MM.1S (cell line): ENCODE measurements around the gene KLC1.

Experiments used
- EZH2 ChIP-seq: fragments of 300-600 bp; sonication (generic); optimal IDR thresholded peaks from 2 replicates; pipeline ENCODE3; 2017; ENCODE audit warnings: low read depth, mild to moderate bottlenecking, antibody characterized with exemption, low read length, mixed read lengths
- EZH2phosphoT487 ChIP-seq: fragments of 300-600 bp; sonication (generic); IDR thresholded peaks from 2 replicates; pipeline ENCODE4 v1.6.1; 2018; ENCODE audit warnings: antibody characterized with exemption, low read length
- TF ChIP-seq, protein P1 (sequence below): fragments of 300-600 bp; sonication (generic); IDR thresholded peaks from 2 replicates; pipeline ENCODE4 v1.5.1; 2016; ENCODE audit warnings: antibody characterized with exemption, low read length, mixed read lengths

DNA sequence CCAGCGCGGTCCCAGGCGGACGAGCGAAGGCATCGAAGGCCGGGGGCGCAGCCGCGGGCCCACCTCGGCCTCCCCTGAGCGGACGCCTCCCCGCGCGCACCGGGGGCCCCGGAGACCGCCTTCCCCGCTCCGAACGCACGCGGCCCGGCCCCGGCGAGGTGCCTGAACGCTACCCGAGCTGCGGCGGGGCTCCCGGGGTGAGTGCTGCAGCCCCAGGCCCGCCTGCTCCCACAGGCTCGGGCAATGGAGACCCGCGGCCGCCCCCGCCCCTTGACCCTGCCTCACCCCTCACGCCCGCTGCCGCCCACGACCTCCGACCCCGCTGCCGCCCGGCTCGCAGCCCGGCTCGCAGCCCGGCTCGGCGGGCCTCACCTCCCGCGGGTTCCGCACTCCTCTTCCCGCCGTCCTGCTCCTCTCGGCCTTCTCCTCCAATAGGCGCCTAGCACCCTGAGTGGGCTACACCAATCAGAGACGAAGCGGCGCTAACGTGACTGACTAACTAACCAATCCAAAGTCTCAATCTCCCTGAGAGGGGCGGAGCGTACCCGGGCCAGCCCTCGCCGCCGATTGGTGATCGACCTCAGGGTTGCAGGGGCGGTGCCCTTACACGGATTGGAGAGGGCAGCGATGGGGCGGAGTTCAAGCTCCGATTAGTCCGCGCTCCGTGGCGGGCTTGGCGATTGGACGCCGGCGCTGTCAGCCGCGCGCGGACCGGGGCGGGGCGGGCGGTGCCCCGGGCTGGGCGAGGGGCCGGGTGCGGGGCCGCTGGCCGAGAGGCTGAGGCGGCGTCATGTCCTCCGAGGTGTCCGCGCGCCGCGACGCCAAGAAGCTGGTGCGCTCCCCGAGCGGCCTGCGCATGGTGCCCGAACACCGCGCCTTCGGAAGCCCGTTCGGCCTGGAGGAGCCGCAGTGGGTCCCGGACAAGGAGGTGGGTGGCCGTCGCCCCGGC, 86.3 kb downstream of the KLC1 start, which contains the start of the genes XRCC3 and ZFYVE21:
- TF ChIP-seq EZH2 = no peak
- TF ChIP-seq, protein P1, sequence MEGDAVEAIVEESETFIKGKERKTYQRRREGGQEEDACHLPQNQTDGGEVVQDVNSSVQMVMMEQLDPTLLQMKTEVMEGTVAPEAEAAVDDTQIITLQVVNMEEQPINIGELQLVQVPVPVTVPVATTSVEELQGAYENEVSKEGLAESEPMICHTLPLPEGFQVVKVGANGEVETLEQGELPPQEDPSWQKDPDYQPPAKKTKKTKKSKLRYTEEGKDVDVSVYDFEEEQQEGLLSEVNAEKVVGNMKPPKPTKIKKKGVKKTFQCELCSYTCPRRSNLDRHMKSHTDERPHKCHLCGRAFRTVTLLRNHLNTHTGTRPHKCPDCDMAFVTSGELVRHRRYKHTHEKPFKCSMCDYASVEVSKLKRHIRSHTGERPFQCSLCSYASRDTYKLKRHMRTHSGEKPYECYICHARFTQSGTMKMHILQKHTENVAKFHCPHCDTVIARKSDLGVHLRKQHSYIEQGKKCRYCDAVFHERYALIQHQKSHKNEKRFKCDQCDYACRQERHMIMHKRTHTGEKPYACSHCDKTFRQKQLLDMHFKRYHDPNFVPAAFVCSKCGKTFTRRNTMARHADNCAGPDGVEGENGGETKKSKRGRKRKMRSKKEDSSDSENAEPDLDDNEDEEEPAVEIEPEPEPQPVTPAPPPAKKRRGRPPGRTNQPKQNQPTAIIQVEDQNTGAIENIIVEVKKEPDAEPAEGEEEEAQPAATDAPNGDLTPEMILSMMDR = no peak
- no peak for TF ChIP-seq EZH2phosphoT487
